Fibroblast of pulmonary artery (primary cell): ENCODE results near the gene ITCH.
"Not testable (repeated sequence)": the region's sequence is repeated elsewhere in the genome, so short reads cannot be mapped to it uniquely, and the experiment has no call there.

Experiments
- DNase-seq: peaks from one replicate; pipeline ENCODE4 v3.0.0-alpha.2; 2010; ENCODE audit warnings: low read depth
- H3K4me3 ChIP-seq: replicated peaks from 2 replicates; pipeline ENCODE4 v1.5.1; 2011; ENCODE audit warnings: low read depth, mild to moderate bottlenecking, control low read depth, low read length, moderate library complexity
- CTCF ChIP-seq: IDR thresholded peaks from 2 replicates; pipeline ENCODE4 v1.5.1; 2011; ENCODE audit warnings: mild to moderate bottlenecking, control low read depth, low read length, inconsistent platforms; ENCODE audit errors: missing control alignments

The ITCH gene

GRCh38 chr20:34401741-34402455, 38.8 kb downstream of the ITCH start:
- H3K4me3 ChIP-seq: no peak overlapping the region
- DNase-seq: no peak
- no peak for TF ChIP-seq CTCF

DNA sequence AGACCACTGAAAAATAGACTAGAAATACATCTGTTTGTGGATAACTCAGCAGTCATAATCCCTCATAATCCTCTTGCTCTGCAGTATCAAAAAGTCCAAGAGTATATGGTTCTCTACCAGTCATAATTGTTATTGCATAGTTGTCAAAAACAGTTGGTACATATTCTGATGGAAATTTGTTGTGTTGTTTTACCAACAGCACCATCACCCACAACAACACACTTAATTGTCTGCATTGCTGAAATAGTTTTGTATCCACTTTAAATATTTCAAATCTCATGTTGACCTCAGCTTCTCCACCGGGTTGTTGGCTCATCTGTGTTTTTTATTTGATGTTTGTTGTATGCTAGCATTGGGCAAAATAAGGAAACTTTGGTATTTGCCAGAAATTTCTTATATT, 39.4 kb downstream of the ITCH start:
- DNase-seq: no peak
- TF ChIP-seq CTCF: no peak
- no peak overlapping the region for H3K4me3 ChIP-seq

DNA sequence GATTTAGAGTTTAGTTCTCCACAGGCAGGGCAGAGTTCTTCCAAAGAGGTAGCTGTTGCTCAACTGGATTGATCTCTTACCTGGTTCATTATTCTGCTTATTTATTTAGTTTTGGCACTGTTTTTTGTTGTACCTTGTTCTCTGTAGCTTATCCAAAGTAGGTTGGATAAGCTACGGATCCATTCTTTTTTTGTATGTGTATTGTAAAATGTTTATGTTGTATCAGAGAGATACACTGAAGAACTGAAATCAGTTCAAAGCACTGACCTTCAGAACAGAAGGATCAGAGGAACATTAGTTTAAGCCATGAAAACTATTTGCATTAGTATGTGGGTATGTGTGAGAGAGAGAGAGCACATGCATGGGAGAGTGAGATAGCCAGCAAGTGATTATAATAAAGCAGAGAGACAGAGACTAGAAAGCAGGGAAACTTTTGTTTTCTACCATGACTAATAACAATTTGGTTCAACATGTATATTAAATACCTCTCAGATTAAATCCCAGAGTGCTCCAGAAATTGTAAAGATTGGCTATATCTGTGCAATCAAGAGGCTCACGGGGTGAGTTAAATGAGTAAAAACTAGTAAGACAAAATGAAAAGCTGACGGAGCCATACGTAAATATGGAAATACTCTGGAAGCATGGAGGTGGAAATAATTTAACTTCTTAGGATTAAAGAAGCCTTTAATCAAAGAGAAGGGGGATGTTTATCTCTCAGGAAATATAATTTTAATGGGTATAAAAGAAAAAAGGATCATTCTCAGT, 40.2 kb downstream of the ITCH start:
- no peak for TF ChIP-seq CTCF
- no peak for DNase-seq
- H3K4me3 ChIP-seq: no peak overlapping the region

GRCh38 chr20:34403908-34404307, 40.8 kb downstream of the ITCH start:
- H3K4me3 ChIP-seq: no peak overlapping the region
- no peak for TF ChIP-seq CTCF
- DNase-seq: no peak

DNA sequence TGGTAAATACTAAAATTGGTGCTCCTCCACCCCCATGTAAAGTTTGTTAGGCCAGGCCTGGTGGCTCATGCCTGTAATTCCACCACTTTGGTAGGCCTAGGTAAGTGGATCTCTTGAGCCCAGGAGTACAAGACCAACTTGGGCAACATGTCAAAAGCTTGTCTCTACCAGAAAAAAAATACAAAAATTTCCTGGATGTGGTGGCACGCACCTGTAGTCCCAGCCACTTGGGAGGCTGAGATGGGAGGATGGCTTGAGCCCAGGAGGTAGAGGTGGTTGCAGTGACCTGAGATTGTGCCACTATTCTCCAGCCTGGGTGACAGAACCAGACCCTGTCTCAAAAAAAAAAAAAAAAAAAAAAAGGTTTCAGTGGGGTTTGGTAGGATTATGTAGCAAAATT, 41.7 kb downstream of the ITCH start:
- no peak for DNase-seq
- TF ChIP-seq CTCF: no peak
- no peak overlapping the region for H3K4me3 ChIP-seq

DNA sequence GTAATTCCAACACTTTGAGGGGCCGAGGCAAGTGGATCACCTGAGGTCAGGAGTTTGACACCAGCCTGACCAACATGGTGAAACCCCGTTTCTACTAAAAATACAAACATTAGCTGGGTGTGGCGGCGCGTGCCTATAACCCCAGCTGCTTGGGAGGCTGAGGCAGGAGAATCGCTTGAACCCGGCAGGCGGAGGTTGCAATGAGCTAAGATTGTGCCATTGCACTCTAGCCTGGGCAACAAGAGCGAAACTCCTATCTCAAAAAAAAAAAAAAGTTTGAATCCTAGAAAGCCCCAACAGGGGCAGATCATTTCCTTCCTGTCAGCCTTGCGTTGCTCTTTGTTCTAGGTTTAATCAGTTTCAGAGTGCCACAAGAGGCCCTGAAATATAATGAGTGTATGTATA, 42.2 kb downstream of the ITCH start:
- DNase-seq, H3K4me3 ChIP-seq: not testable (repeated sequence)

GRCh38 chr20:34405942-34406341, 42.9 kb downstream of the ITCH start:
- DNase-seq, H3K4me3 ChIP-seq: not testable (repeated sequence)

- H3K4me3 ChIP-seq: no peak overlapping the region
- TF ChIP-seq CTCF: no peak
- no peak for DNase-seq
Measured at GRCh38 chr20:34407962-34408474, 44.9 kb downstream of the ITCH start.
